ENCODE measurements around the gene ARHGAP8. TPM values are rescaled to one million over a fixed set of nuclear protein-coding genes. Genes with fewer than 3 reads are reported as not detected.

Gene ARHGAP8
- total RNA-seq, 2 donors from 2014 or later = 12.2 to 15.2 TPM

- Histone ChIP-seq H3K9me3 (no peaks in the 10 kb centered on the region), H3K36me3 (replicated peaks in 1 of 2; ENCODE audit: insufficient read depth in 1 of 2, low read depth in 2 of 2) (no peaks in the 10 kb centered on the region), H3K4me3 (no peak overlapping the region), H3K27me3 (no peaks in the 10 kb centered on the region), H3K27ac (no peak overlapping the region), H3K4me1 (no peaks in the 10 kb centered on the region)
- ATAC-seq (no peak), DNase-seq (no peak)
- 89 to 91% methylated on average over 17 of the region's 17 CpGs for WGBS, 2 donors
- intact Hi-C loops (cut with DNase I) = no loop called here
- no peak for TF ChIP-seq POLR2A (IDR thresholded peaks at IDR 0.05)
- TF ChIP-seq CTCF (IDR thresholded peaks at IDR 0.05) = no peak
Observed at GRCh38 chr22:44780876-44781449, 28.6 kb downstream of the ARHGAP8 start.

- peak in 1 of 4 donors; percentile 13 for DNase-seq
- no peak for ATAC-seq
- WGBS, 2 donors = 70 to 74% methylated on average over 16 to 17 of the region's 17 CpGs
Observed at GRCh38 chr22:44782363-44782963, 30.1 kb downstream of the ARHGAP8 start.

GRCh38 chr22:44783091-44783490, 30.7 kb downstream of the ARHGAP8 start:
- no peak for TF ChIP-seq POLR2A (IDR thresholded peaks at IDR 0.05)
- TF ChIP-seq CTCF (IDR thresholded peaks at IDR 0.05) = no peak
- no peaks in the 10 kb centered on the region for H3K4me1 ChIP-seq
- H3K4me3 ChIP-seq = no peak overlapping the region
- DNase-seq (no peak), ATAC-seq (no peak)
- H3K9me3 ChIP-seq = no peaks in the 10 kb centered on the region
- 70% methylated on average over 4 to 8 of the region's 10 CpGs for WGBS, 2 donors
- intact Hi-C loops (cut with DNase I) = no loop called here
- no peaks in the 10 kb centered on the region for H3K36me3 ChIP-seq (replicated peaks in 1 of 2; ENCODE audit: insufficient read depth in 1 of 2, low read depth in 2 of 2)
- H3K27ac ChIP-seq = no peak overlapping the region
- H3K27me3 ChIP-seq = no peaks in the 10 kb centered on the region

More at GRCh38 chr22:44782363-44782963, 30.1 kb downstream of the ARHGAP8 start:
- H3K36me3 ChIP-seq (replicated peaks in 1 of 2; ENCODE audit: insufficient read depth in 1 of 2, low read depth in 2 of 2) = no peaks in the 10 kb centered on the region
- no peak for TF ChIP-seq POLR2A (IDR thresholded peaks at IDR 0.05)
- TF ChIP-seq CTCF (IDR thresholded peaks at IDR 0.05) = no peak
- no peaks in the 10 kb centered on the region for H3K4me1 ChIP-seq
- no peaks in the 10 kb centered on the region for H3K27me3 ChIP-seq
- no peak overlapping the region for H3K4me3 ChIP-seq
- H3K27ac ChIP-seq = no peak overlapping the region
- intact Hi-C loops (cut with DNase I) = no loop called here
- no peaks in the 10 kb centered on the region for H3K9me3 ChIP-seq

- no peak for ATAC-seq
- no peaks in the 10 kb centered on the region for H3K9me3 ChIP-seq
- H3K27me3 ChIP-seq = no peaks in the 10 kb centered on the region
- intact Hi-C loops (cut with DNase I) = no loop called here
- H3K27ac ChIP-seq = no peak overlapping the region
- TF ChIP-seq CTCF (IDR thresholded peaks at IDR 0.05) (no peak), POLR2A (IDR thresholded peaks at IDR 0.05) (no peak)
- 58 to 73% methylated on average over 14 of the region's 14 CpGs for WGBS, 2 donors
- H3K4me3 ChIP-seq = no peak overlapping the region
- DNase-seq = no peak
- H3K4me1 ChIP-seq = no peaks in the 10 kb centered on the region
- H3K36me3 ChIP-seq (replicated peaks in 1 of 2; ENCODE audit: insufficient read depth in 1 of 2, low read depth in 2 of 2) = no peaks in the 10 kb centered on the region
Observed at GRCh38 chr22:44783581-44783980, 31.2 kb downstream of the ARHGAP8 start.

- WGBS, 2 donors = 90% methylated on average over 23 of the region's 23 CpGs
- H3K27ac ChIP-seq = no peak overlapping the region
- no peak overlapping the region for H3K4me3 ChIP-seq
- H3K27me3 ChIP-seq = no peaks in the 10 kb centered on the region
- DNase-seq (no peak), ATAC-seq (no peak)
- no peaks in the 10 kb centered on the region for H3K4me1 ChIP-seq
- TF ChIP-seq POLR2A (IDR thresholded peaks at IDR 0.05) (no peak), CTCF (IDR thresholded peaks at IDR 0.05) (no peak)
- H3K36me3 ChIP-seq (replicated peaks in 1 of 2; ENCODE audit: insufficient read depth in 1 of 2, low read depth in 2 of 2) = no peaks in the 10 kb centered on the region
- H3K9me3 ChIP-seq = no peaks in the 10 kb centered on the region
- intact Hi-C loops (cut with DNase I) = no loop called here
Observed at GRCh38 chr22:44786136-44786535, 33.8 kb downstream of the ARHGAP8 start.

All from body of pancreas (tissue), 4 donors.